Smooth muscle cell (in vitro differentiated cells): Measurements from ENCODE around the gene C3. TPM values are rescaled to one million over a fixed set of nuclear protein-coding genes. Genes with fewer than 3 reads are reported as not detected.
"Not testable (repeated sequence)": the region's sequence is repeated elsewhere in the genome, so short reads cannot be mapped to it uniquely, and the experiment has no call there.

Experiments
- DNase-seq: peaks from one replicate; lab custom pipeline; 2025; ENCODE audit not compliant: unreplicated experiment; lab: John Stamatoyannopoulos, UW
- H2AFZ ChIP-seq: fragments of 200-600 bp; sonication (generic); 2 replicates; pipeline ENCODE4 v1.6.0; 2016; ENCODE audit warnings: antibody characterized with exemption, low read depth, mild to moderate bottlenecking
- H3F3A ChIP-seq: fragments of 200-600 bp; sonication (generic); 2 replicates; pipeline ENCODE4 v1.6.0; 2017; ENCODE audit warnings: antibody characterized with exemption, low read depth
- H3K27ac ChIP-seq: fragments of 200-600 bp; sonication (generic); 2 replicates; pipeline ENCODE4 v1.5.1; 2016; ENCODE audit warnings: low read depth, mild to moderate bottlenecking
- H3K27me3 ChIP-seq: fragments of 200-600 bp; sonication (generic); 2 replicates; pipeline ENCODE4 v1.6.1; 2016; ENCODE audit warnings: low read depth, mild to moderate bottlenecking
- H3K36me3 ChIP-seq: fragments of 200-600 bp; sonication (generic); 2 replicates; pipeline ENCODE4 v1.5.1; 2016; ENCODE audit warnings: low read depth
- H3K4me1 ChIP-seq: fragments of 200-600 bp; sonication (generic); 2 replicates; pipeline ENCODE4 v1.5.1; 2016; ENCODE audit warnings: low read depth
- H3K4me2 ChIP-seq: fragments of 200-600 bp; sonication (generic); 2 replicates; pipeline ENCODE4 v1.6.0; 2016; ENCODE audit warnings: mild to moderate bottlenecking
- H3K4me3 ChIP-seq: fragments of 200-600 bp; sonication (generic); 2 replicates; pipeline ENCODE4 v1.5.1; 2016; ENCODE audit warnings: mild to moderate bottlenecking
- H3K79me2 ChIP-seq: fragments of 200-600 bp; sonication (generic); 2 replicates; pipeline ENCODE4 v1.6.0; 2016; ENCODE audit warnings: low read depth, mild to moderate bottlenecking
- H3K9ac ChIP-seq: fragments of 200-600 bp; sonication (generic); 2 replicates; pipeline ENCODE4 v1.6.0; 2016; ENCODE audit warnings: low read depth
- H3K9me3 ChIP-seq: fragments of 200-600 bp; sonication (generic); replicated peaks from 2 replicates; pipeline ENCODE4 v1.5.1; 2016; ENCODE audit warnings: low read depth
- H4K20me1 ChIP-seq: fragments of 200-600 bp; sonication (generic); 2 replicates; pipeline ENCODE4 v1.6.0; 2016; ENCODE audit warnings: low read depth
- WGBS: methylation state at CpG from one replicate; pipeline ENCODE4 v1.1.7; 2016; ENCODE audit warnings: low lambda C conversion rate; 5-methylcytosine and 5-hydroxymethylcytosine counted together
- polyA plus RNA-seq: library from polyadenylated mRNA; unstranded; fragments of >200 nt; fragmentation: Nextera tagmentation; extraction: Ambion mirVana; gene quantifications from 2 replicates; pipeline ENCODE4 v1.2.1, GENCODE V29; 2016
- total RNA-seq: library from RNA; depleted of rRNA; stranded (reverse); fragments of >200 nt; gene quantifications from 2 replicates; pipeline ENCODE4 v1.2.3, GENCODE V29; 2014
- TF ChIP-seq, protein P1 (sequence below): fragments of 200-600 bp; sonication (generic); IDR thresholded peaks from 2 replicates; pipeline ENCODE4 v1.5.1; 2017; ENCODE audit warnings: borderline replicate concordance, mild to moderate bottlenecking, antibody characterized with exemption; ENCODE audit not compliant: insufficient read depth, poor library complexity, severe bottlenecking

Gene C3
- total and polyA plus RNA-seq, 2 experiments from 2014 or later, result 6.4 to 25.1 TPM

DNA sequence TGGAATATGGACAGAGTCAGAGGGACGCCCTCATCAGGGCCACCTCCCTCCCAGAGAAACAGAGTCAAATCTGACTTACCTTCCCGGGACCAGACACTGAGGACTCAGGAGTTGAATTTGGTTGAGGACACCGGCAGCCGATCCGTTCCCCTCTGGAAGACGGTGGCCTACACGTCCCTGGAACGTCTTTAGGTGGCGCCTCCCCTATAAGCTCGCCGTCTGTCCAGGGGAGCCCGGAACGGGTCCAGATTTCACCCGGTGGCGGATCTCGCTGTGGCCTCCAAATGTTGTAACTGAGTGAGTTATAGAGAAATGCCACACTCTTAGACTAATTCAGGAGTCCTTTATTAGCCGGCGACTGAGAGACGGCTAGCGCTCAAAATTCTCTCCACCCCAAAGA lies 59.5 kb downstream of the C3 start:
- Histone ChIP-seq H4K20me1 (no peaks in the 10 kb centered on the region), H2AFZ (no peak overlapping the region), H3K36me3 (no peaks in the 10 kb centered on the region), H3K9ac (no peak overlapping the region), H3K79me2 (no peaks in the 10 kb centered on the region), H3K27me3 (no peaks in the 10 kb centered on the region), H3K4me1 (no peaks in the 10 kb centered on the region), H3K9me3 (no peaks in the 10 kb centered on the region), H3F3A (no peaks in the 10 kb centered on the region), H3K4me3 (no peak overlapping the region), H3K27ac (no peak overlapping the region), H3K4me2 (no peak overlapping the region)
- TF ChIP-seq, protein P1, sequence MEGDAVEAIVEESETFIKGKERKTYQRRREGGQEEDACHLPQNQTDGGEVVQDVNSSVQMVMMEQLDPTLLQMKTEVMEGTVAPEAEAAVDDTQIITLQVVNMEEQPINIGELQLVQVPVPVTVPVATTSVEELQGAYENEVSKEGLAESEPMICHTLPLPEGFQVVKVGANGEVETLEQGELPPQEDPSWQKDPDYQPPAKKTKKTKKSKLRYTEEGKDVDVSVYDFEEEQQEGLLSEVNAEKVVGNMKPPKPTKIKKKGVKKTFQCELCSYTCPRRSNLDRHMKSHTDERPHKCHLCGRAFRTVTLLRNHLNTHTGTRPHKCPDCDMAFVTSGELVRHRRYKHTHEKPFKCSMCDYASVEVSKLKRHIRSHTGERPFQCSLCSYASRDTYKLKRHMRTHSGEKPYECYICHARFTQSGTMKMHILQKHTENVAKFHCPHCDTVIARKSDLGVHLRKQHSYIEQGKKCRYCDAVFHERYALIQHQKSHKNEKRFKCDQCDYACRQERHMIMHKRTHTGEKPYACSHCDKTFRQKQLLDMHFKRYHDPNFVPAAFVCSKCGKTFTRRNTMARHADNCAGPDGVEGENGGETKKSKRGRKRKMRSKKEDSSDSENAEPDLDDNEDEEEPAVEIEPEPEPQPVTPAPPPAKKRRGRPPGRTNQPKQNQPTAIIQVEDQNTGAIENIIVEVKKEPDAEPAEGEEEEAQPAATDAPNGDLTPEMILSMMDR, result no peak
- DNase-seq, result no peak
- WGBS, result 51% methylated on average over 20 of the region's 20 CpGs

DNA sequence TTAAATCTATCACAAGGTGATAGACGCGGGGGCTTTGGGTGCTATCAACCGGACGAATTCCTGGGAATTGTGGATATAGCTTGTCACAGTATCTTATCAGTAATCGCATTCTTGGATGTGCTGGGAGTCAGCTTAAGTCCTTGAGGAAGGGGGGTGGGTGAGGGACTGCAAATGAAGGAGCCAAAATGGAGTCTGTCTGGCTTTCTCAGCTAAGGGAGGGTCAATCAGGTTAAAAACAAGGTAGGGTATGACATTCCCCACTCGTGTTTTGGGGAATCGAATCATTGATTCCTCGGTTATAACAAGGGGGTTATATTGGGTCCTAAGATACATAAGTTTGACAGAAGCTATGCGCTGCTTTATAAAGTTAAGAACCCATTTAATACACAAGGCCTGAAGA lies 64.1 kb downstream of the C3 start:
- H3K9ac ChIP-seq, H3F3A ChIP-seq, H2AFZ ChIP-seq, H3K79me2 ChIP-seq, H3K27me3 ChIP-seq, H3K4me1 ChIP-seq, H3K4me2 ChIP-seq, H3K27ac ChIP-seq, H3K9me3 ChIP-seq, DNase-seq, H4K20me1 ChIP-seq, H3K4me3 ChIP-seq, H3K36me3 ChIP-seq: not testable (repeated sequence)
- 74% methylated on average over 9 of the region's 9 CpGs for WGBS

DNA sequence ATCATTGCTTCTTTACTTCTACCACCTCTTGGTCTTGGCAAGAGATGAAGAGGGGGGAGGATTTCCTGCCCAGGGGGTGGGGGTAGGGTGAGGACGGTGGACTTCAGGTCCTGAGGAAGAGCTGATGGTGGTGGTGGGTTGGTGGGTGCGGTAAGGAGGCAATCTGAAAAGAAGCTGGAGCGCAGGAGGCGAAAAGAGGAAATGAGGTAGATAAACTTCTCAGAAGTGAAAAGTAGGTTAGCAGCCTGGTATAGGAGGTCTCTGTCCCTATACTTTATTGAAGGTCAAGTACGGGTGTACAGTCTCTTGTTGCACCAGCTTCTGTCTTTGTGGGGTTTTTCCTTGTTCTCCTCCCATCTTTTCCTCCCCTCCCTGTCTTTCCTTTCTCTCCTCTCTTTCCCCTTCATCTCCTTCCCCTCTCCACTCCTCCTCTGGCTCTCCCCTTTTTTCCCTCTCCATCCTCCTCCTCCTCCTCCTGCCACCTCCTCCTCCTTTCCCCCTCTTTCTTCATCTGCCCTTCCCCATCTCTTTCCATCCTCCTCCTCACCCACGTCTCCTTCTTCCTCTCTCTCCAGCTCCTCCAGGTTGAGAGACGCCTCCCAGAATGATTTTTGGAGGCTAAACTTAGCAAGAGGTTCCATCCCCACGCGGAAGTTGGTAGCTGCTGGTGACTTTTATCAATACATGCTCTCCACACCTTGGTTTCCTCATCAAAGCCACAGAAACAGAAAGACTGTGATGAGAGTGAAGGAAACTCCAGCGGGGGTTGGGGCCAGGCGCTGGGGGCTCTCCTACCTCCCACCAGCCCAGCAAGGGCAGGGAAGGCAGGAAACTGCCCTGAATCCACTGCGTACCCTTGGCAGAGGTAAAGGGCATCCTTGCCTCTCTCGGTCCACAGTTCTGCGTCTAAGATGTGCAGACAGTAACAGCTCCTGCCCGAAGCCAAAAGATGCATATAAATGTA lies 65.8 kb downstream of the C3 start:
- H2AFZ ChIP-seq, result no peak overlapping the region
- no peaks in the 10 kb centered on the region for H3K79me2 ChIP-seq
- H3K4me3 ChIP-seq, result no peak overlapping the region
- WGBS, result 83% methylated on average over 15 of the region's 15 CpGs
- H3K27ac ChIP-seq, result no peak overlapping the region
- no peaks in the 10 kb centered on the region for H3K4me1 ChIP-seq
- no peaks in the 10 kb centered on the region for H3K36me3 ChIP-seq
- no peaks in the 10 kb centered on the region for H3K9me3 ChIP-seq
- H3K4me2 ChIP-seq, result no peak overlapping the region
- DNase-seq, result no peak
- no peaks in the 10 kb centered on the region for H3K27me3 ChIP-seq
- H3F3A ChIP-seq, result no peaks in the 10 kb centered on the region
- TF ChIP-seq, protein P1, result no peak
- H4K20me1 ChIP-seq, result no peaks in the 10 kb centered on the region
- no peak overlapping the region for H3K9ac ChIP-seq

DNA sequence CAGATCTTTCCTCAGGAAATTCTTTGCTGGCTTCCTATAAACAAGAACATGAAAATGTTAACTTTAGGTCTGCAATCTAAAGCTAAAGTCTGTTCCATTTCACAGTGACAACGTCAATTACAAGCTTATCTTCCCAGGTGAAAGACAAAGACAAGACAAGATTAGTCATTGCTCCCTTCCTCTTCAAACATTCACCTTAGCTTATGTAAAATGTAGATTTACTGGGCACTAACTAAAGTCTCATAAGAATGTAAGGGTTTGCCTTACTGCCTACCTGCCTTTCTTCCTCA lies 67.7 kb downstream of the C3 start:
- TF ChIP-seq, protein P1, result no peak
- Histone ChIP-seq H3K27ac (no peak overlapping the region), H3K4me2 (no peak overlapping the region), H3K4me3 (no peak overlapping the region), H3F3A (no peaks in the 10 kb centered on the region), H3K36me3 (no peaks in the 10 kb centered on the region), H4K20me1 (no peaks in the 10 kb centered on the region), H2AFZ (no peak overlapping the region), H3K4me1 (no peaks in the 10 kb centered on the region), H3K79me2 (no peaks in the 10 kb centered on the region), H3K9ac (no peak overlapping the region), H3K9me3 (no peaks in the 10 kb centered on the region), H3K27me3 (no peaks in the 10 kb centered on the region)
- WGBS, result 44% methylated on average over 1 of the region's 1 CpG
- no peak for DNase-seq
